ELF-1 (cell line): ENCODE measurements around the gene AP5B1.

Source experiments
- DNase-seq: peaks from one replicate; pipeline ENCODE4 v3.0.0-alpha.2; 2016; ENCODE audit warnings: low read depth, low spot score

AP5B1 gene

GRCh38 chr11:65786008-65786785, 5.4 kb upstream of the AP5B1 start:
- DNase-seq = peak; percentile 49

- DNase-seq = no peak
These were observed 4.7 kb upstream of the AP5B1 start for GRCh38 chr11:65785319-65786007.

- DNase-seq = no peak
These were observed 2.0 kb upstream of the AP5B1 start for GRCh38 chr11:65782816-65783228.

GRCh38 chr11:65781962-65782815, 1.4 kb upstream of the AP5B1 start:
- DNase-seq = no peak

GRCh38 chr11:65781152-65781961, 581 bp upstream of the AP5B1 start:
- DNase-seq = peak; percentile 80

- peak; percentile 94 for DNase-seq
These were observed 632 bp downstream of the AP5B1 start for GRCh38 chr11:65779919-65780769.

GRCh38 chr11:65779669-65779918, 1.2 kb downstream of the AP5B1 start:
- no peak for DNase-seq

- DNase-seq = no peak
These were observed 1.7 kb downstream of the AP5B1 start for GRCh38 chr11:65778901-65779668.

- no peak for DNase-seq
These were observed 2.3 kb downstream of the AP5B1 start for GRCh38 chr11:65778431-65778900.

- DNase-seq = no peak
These were observed 2.9 kb downstream of the AP5B1 start for GRCh38 chr11:65777821-65778361.

- DNase-seq = no peak
These were observed 3.5 kb downstream of the AP5B1 start for GRCh38 chr11:65777241-65777640.

- DNase-seq = no peak
These were observed 4.0 kb downstream of the AP5B1 start for GRCh38 chr11:65776710-65777141.

- DNase-seq = no peak
These were observed 4.6 kb downstream of the AP5B1 start for GRCh38 chr11:65776196-65776595.

GRCh38 chr11:65774525-65775306, 6.1 kb downstream of the AP5B1 start:
- no peak for DNase-seq

- DNase-seq = no peak
These were observed 6.9 kb downstream of the AP5B1 start for GRCh38 chr11:65773784-65774411.

- DNase-seq = no peak
These were observed 9.1 kb downstream of the AP5B1 start for GRCh38 chr11:65771589-65772112.

GRCh38 chr11:65770951-65771567, 9.7 kb downstream of the AP5B1 start:
- DNase-seq = no peak
